ENCODE results near the gene PAX5. TPM values are rescaled to one million over a fixed set of nuclear protein-coding genes. Genes with fewer than 3 reads are reported as not detected.
A peak's percentile ranks its signal among the peaks of the same experiment; 100 is the strongest.

The PAX5 gene
- total RNA-seq, 1 experiment from 2014 or later = 0.39 TPM

DNA sequence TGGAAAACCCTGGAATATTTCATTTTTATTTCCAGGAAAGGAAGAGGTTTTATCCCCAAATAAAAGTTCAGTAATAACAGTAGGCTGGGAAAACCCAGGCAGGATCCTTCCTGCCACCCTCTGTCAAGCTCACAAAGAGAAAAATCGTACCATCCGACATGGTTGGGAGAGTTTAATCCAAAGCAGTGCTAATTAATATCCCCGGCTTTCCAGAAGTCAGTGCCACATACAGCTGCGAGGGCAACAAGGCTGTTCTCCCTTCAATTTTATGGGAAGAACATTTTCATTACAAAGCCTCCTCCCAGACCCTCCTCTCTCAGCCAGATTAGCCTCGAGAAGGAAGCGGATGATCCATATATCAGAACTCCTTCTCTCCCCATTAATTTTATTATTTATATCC lies 95.5 kb downstream of the PAX5 start:
- Mint-ChIP-seq H3K27me3 (ENCODE audit: low read depth) (peaks cover 9% of the 10 kb centered on the region), H3K4me3 (0 out of 5 replicates have a peak overlapping the region, but pooled peaks of 1 of the 2 experiments have one; percentile 13), H3K36me3 (ENCODE audit: insufficient read depth in 1 of 3, low read depth in 3 of 3) (no peaks in the 10 kb centered on the region; a peak in 1 of 7 replicates), H3K27ac (no peak overlapping the region; a peak in 1 of 7 replicates), H3K9me3 (no peaks in the 10 kb centered on the region), H3K4me1 (peaks cover 20 to 34% of the 10 kb centered on the region in 2 experiments)
- Histone ChIP-seq H2BK15ac (ENCODE audit: low read depth, low read length) (no peak overlapping the region), H3K27me3 (ENCODE audit: insufficient read depth, low read length) (no peaks in the 10 kb centered on the region), H4K8ac (replicated peaks; ENCODE audit: insufficient read length, low read depth, low read length) (no peak overlapping the region), H3K4me1 (ENCODE audit: insufficient read depth, low read length) (peaks cover 3% of the 10 kb centered on the region; the same call in 1 of the 2 replicates), H3K14ac (ENCODE audit: insufficient read depth, low read length) (no peak overlapping the region), H3K4me2 (ENCODE audit: insufficient read depth, insufficient read length, low read length) (no peak overlapping the region), H3K79me1 (ENCODE audit: insufficient read depth, low read depth, low read length, poor library complexity, severe bottlenecking) (no peaks in the 10 kb centered on the region), H4K5ac (ENCODE audit: insufficient read length, low read depth, low read length) (no peak overlapping the region), H3K23me2 (ENCODE audit: insufficient read length, low read depth, low read length, poor library complexity, severe bottlenecking) (no peaks in the 10 kb centered on the region), H4K91ac (ENCODE audit: insufficient read length, low read depth, low read length) (no peak overlapping the region), H3K23ac (ENCODE audit: insufficient read length, low read depth, low read length) (no peak overlapping the region), H3K27ac (ENCODE audit: insufficient read length, low read depth, low read length) (no peak overlapping the region), H2BK5ac (ENCODE audit: insufficient read length, low read length) (no peak overlapping the region), H3K56ac (ENCODE audit: insufficient read length, low read depth, low read length) (no peak overlapping the region), H2BK12ac (ENCODE audit: insufficient read length, low read depth, low read length) (no peak overlapping the region), H2AK5ac (ENCODE audit: insufficient read length, low read length) (no peak overlapping the region), H2BK20ac (ENCODE audit: low read depth, low read length, poor library complexity, severe bottlenecking) (no peak overlapping the region), H3K9ac (ENCODE audit: extremely low read depth, insufficient read length, low read length) (no peak overlapping the region), H2AFZ (ENCODE audit: low read length) (no peak overlapping the region), H2BK120ac (ENCODE audit: low read depth, low read length, poor library complexity, severe bottlenecking) (no peak overlapping the region), H4K20me1 (ENCODE audit: control insufficient read depth, insufficient read depth, insufficient read length) (no peaks in the 10 kb centered on the region), H3T11ph (ENCODE audit: low read length) (no peak overlapping the region), H3K18ac (ENCODE audit: insufficient read length, low read depth, low read length) (no peak overlapping the region), H3K4ac (ENCODE audit: low read depth, low read length) (no peak overlapping the region), H3K79me2 (ENCODE audit: insufficient read depth, low read length) (no peaks in the 10 kb centered on the region), H3K9me3 (ENCODE audit: control insufficient read depth, low read depth, low read length) (no peaks in the 10 kb centered on the region)
- WGBS (ENCODE audit: extremely low coverage, insufficient read length, low lambda C conversion rate) = no CpG with 5 or more reads among the region's 6 CpGs
- TF ChIP-seq, protein P1, sequence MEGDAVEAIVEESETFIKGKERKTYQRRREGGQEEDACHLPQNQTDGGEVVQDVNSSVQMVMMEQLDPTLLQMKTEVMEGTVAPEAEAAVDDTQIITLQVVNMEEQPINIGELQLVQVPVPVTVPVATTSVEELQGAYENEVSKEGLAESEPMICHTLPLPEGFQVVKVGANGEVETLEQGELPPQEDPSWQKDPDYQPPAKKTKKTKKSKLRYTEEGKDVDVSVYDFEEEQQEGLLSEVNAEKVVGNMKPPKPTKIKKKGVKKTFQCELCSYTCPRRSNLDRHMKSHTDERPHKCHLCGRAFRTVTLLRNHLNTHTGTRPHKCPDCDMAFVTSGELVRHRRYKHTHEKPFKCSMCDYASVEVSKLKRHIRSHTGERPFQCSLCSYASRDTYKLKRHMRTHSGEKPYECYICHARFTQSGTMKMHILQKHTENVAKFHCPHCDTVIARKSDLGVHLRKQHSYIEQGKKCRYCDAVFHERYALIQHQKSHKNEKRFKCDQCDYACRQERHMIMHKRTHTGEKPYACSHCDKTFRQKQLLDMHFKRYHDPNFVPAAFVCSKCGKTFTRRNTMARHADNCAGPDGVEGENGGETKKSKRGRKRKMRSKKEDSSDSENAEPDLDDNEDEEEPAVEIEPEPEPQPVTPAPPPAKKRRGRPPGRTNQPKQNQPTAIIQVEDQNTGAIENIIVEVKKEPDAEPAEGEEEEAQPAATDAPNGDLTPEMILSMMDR (conservative IDR thresholded peaks at IDR 0.05) = no peak
- DNase-seq = no peak
